Measurements from ENCODE around the gene ACP7.

DNA sequence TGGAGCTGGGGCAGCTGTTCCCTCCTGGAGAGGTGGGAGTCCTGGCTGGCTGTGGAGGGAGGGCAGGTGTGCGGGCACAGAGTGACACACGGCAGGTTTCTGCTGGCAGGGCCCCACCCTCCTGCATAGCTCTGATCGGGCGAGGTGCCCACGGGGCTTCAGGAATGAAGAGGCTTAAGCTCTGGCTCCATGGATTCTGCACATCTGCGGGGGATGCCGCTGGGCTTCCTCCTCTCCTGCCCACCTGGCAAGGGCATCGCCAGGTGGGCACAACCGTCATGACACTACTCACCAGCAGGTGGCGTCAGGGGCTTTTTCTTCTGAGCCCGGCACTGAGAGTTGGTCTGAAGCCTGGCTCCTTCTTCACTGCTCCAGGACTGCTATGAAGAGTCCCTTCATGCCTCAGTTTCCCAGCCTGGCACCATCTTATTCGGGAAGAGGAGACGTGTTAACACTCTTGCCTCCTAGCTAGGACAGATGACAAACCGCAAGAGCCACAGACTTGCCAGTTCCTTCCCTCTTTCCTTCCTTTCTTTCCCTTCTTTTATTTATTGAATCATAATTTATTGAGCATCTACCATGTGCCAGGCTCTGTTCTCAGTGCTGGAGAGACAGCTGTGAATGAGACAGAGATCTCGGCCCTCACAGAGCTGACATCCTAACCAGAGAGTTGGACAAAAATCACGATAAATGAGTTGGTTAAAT, 26.2 kb downstream of the ACP7 start:
- TF ChIP-seq POLR2A (IDR thresholded peaks at IDR 0.05) = no peak
- TF ChIP-seq, protein P1, sequence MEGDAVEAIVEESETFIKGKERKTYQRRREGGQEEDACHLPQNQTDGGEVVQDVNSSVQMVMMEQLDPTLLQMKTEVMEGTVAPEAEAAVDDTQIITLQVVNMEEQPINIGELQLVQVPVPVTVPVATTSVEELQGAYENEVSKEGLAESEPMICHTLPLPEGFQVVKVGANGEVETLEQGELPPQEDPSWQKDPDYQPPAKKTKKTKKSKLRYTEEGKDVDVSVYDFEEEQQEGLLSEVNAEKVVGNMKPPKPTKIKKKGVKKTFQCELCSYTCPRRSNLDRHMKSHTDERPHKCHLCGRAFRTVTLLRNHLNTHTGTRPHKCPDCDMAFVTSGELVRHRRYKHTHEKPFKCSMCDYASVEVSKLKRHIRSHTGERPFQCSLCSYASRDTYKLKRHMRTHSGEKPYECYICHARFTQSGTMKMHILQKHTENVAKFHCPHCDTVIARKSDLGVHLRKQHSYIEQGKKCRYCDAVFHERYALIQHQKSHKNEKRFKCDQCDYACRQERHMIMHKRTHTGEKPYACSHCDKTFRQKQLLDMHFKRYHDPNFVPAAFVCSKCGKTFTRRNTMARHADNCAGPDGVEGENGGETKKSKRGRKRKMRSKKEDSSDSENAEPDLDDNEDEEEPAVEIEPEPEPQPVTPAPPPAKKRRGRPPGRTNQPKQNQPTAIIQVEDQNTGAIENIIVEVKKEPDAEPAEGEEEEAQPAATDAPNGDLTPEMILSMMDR (IDR thresholded peaks at IDR 0.05) = no peak

Data from lower leg skin (tissue), 3 donors.